Endodermal cell (in vitro differentiated cells): ENCODE results near the gene PIN4. TPM values are rescaled to one million over a fixed set of nuclear protein-coding genes. Genes with fewer than 3 reads are reported as not detected.
A peak's percentile ranks its signal among the peaks of the same experiment; 100 is the strongest.

Experiments
- DNase-seq: peaks from one replicate; pipeline ENCODE4 v3.0.0-alpha.2; 2017
- H3K27ac ChIP-seq: 2 replicates; pipeline ENCODE4 v1.5.1; 2013; ENCODE audit warnings: mild to moderate bottlenecking, low read depth, low read length, moderate library complexity
- H3K27me3 ChIP-seq: 2 replicates; pipeline ENCODE4 v1.6.1; 2013; ENCODE audit warnings: mild to moderate bottlenecking, low read length, moderate library complexity; ENCODE audit not compliant: insufficient read depth, control insufficient read depth, poor library complexity, severe bottlenecking
- H3K36me3 ChIP-seq: 2 replicates; pipeline ENCODE4 v1.7.0; 2013; ENCODE audit warnings: mild to moderate bottlenecking, low read length, moderate library complexity; ENCODE audit not compliant: control insufficient read depth, insufficient read depth
- H3K4me1 ChIP-seq: one replicate; pipeline ENCODE4 v1.7.0; 2013; ENCODE audit warnings: low read length; ENCODE audit not compliant: control insufficient read depth, insufficient read depth
- H3K4me3 ChIP-seq: 2 replicates; pipeline ENCODE4 v1.5.1; 2013; ENCODE audit warnings: mild to moderate bottlenecking, low read length, moderate library complexity
- H3K9ac ChIP-seq: 2 replicates; pipeline ENCODE4 v1.6.1; 2013; ENCODE audit warnings: mild to moderate bottlenecking, low read length, moderate library complexity; ENCODE audit not compliant: poor library complexity, severe bottlenecking; ENCODE audit errors: extremely low read depth
- H3K9me3 ChIP-seq: 2 replicates; pipeline ENCODE4 v1.6.1; 2013; ENCODE audit warnings: mild to moderate bottlenecking, low read length, moderate library complexity; ENCODE audit not compliant: control insufficient read depth
- H3K27ac Mint-ChIP-seq: 2 replicates; pipeline ENCODE4 v1.8.0; 2020; ENCODE audit warnings: mixed read lengths
- H3K27me3 Mint-ChIP-seq: 2 replicates; pipeline ENCODE4 v1.8.0; 2021; ENCODE audit warnings: mild to moderate bottlenecking, mixed read lengths; ENCODE audit not compliant: insufficient read depth
- H3K36me3 Mint-ChIP-seq: 2 replicates; pipeline ENCODE4 v1.8.0; 2020; ENCODE audit warnings: low read depth, mixed read lengths
- H3K4me1 Mint-ChIP-seq: 2 replicates; pipeline ENCODE4 v1.8.0; 2020; ENCODE audit warnings: mixed read lengths
- H3K4me3 Mint-ChIP-seq: 2 replicates; pipeline ENCODE4 v1.8.0; 2020; ENCODE audit warnings: mild to moderate bottlenecking, moderate library complexity, mixed read lengths
- H3K9me3 Mint-ChIP-seq: 2 replicates; pipeline ENCODE4 v1.8.0; 2020; ENCODE audit warnings: mild to moderate bottlenecking, mixed read lengths
- CTCF ChIP-seq: fragments of 200-600 bp; sonication (generic); conservative IDR thresholded peaks from 2 replicates; pipeline ENCODE4 v1.5.0; 2021; ENCODE audit warnings: antibody characterized with exemption, mild to moderate bottlenecking
- WGBS, 2 experiments: methylation state at CpG; one replicate each; pipeline versions ENCODE4 v1.1.5 to v1.1.7; 2013; ENCODE audit warnings: missing lambda C conversion rate in 2 of 2, mixed read lengths in 1 of 2; ENCODE audit not compliant: insufficient coverage in 1 of 2, insufficient read length in 1 of 2; 5-methylcytosine and 5-hydroxymethylcytosine counted together
- long read RNA-seq, 4 experiments: library from polyadenylated mRNA in 2 of 4; library from RNA in 1 of 4; library from capped mRNA in 1 of 4; stranded (forward) in 3 of 4; unstranded in 1 of 4; transcript quantifications; one replicate each; pipeline ENCODE4 v2.0.0, GENCODE V29; 2020 to 2021; ENCODE audit warnings: inconsistent platforms in 1 of 4
- polyA plus RNA-seq, 2 experiments: library from polyadenylated mRNA; stranded (reverse); fragments of 50-300 nt; gene quantifications; one replicate each; pipeline ENCODE4 v1.2.3, GENCODE V29; 2013
- total RNA-seq, 2 donors: library from RNA; stranded (reverse); fragmentation: NEBNext Ultra II Directional in 1 of 2; extraction: Animal tissue kit (Norgen Biotek cat#: 25700) in 1 of 2; gene quantifications; 2 replicates in 1 of 2; 3 replicates in 1 of 2; pipeline ENCODE4 v1.2.1, GENCODE V29; 2021

Gene PIN4
- total RNA-seq: 10 to 100 TPM; 16.6 to 17.2 TPM
- 27.2 TPM for polyA plus RNA-seq (2013, experiment 1 of 2)
- 28.5 TPM for polyA plus RNA-seq (2013, experiment 2 of 2)
- long read RNA-seq, experiment 1, transcript PIN4-203 (4 exons, 1,321 nt): major isoform, 16 of 26 reads
- long read RNA-seq, experiment 1, partial matches to known transcripts: 1 of 26 reads
- long read RNA-seq, experiment 1, other reads (novel, unspliced or antisense): 9 of 26 reads
- long read RNA-seq, experiment 2, transcript PIN4-203 (4 exons, 1,321 nt): major isoform, 19 of 33 reads
- long read RNA-seq, experiment 2, partial matches to known transcripts: 0 of 33 reads
- long read RNA-seq, experiment 2, other reads (novel, unspliced or antisense): 13 of 33 reads
- long read RNA-seq, experiment 3, transcript PIN4-203 (4 exons, 1,321 nt): major isoform, 31 of 46 reads
- long read RNA-seq, experiment 3, transcript PIN4-201 (3 exons, 1,780 nt): minor isoform, 12 of 46 reads
- long read RNA-seq, experiment 3, partial matches to known transcripts: 2 of 46 reads
- long read RNA-seq, experiment 3, other reads (novel, unspliced or antisense): 1 of 46 reads
- long read RNA-seq, experiment 4, partial matches to known transcripts: 1 of 9 reads
- long read RNA-seq, experiment 4, other reads (novel, unspliced or antisense): 6 of 9 reads

DNA sequence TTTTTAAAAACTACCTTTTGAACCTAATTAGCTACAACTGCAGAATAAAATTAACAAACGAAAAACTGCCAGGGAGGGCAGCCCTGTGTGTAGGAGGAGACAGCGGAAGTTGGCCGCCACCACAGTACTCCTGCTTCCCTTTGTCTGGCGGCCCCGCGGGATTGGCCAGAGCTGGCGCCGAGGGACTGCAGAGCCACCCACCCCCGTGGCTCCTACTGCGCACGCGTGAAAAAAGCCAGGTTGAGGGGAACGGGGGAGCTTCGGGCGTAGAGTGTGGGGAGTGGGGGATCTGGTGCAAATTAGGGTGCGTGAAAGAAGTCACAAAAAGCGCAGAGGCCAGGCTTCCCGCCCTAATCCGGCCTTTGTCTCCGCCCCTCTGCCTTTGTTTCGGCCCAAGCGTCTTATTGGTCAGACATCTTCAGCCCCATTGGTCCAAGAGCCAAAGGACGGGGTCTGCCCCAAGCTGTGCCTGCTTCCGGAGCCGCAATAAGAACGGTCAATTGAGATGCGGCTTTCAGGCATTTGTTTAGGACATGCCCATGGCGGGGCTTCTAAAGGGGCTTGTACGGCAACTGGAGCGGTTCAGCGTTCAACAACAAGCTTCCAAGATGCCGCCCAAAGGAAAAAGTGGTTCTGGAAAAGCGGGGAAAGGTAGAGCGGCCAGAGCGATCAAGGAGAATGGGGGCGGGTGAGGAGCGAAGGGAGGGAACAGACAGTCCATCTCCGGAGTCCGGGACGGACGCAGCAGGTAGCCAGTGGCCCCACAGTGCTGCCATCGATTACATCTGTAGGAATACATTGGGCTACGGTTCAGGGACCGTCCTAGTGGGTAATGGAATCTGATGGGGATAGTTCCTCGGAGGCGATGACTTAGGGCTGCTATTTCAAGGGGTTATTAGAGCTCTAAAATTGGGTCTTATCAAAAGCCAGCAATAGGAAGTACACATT, at the start of gene PIN4:
Gene PIN4 (plus strand): TSS at position 580 of the 948 bp plus-strand sequence. CDS start 29 bp downstream, at position 609.
- Histone ChIP-seq H3K27me3 (no peaks in the 10 kb centered on the region), H3K27ac (peak within 1 kb of the TSS; percentile 97), H3K4me1 (no peaks in the 10 kb centered on the region), H3K9me3 (no peaks in the 10 kb centered on the region), H3K9ac (peak within 1 kb of the TSS; percentile 83), H3K4me3 (peak within 1 kb of the TSS; percentile 93), H3K36me3 (peaks cover 5% of the 10 kb centered on the region)
- Mint-ChIP-seq H3K27me3 (no peaks in the 10 kb centered on the region), H3K27ac (no peak within 1 kb of the TSS), H3K9me3 (peaks cover 36% of the 10 kb centered on the region), H3K4me1 (no peaks in the 10 kb centered on the region), H3K36me3 (peaks cover 9% of the 10 kb centered on the region), H3K4me3 (no peak within 1 kb of the TSS)
- WGBS, 2 experiments: 0% methylated on average over 6 to 45 of the region's 46 CpGs
- peak; percentile 94 for DNase-seq
- TF ChIP-seq CTCF: no peak

DNA sequence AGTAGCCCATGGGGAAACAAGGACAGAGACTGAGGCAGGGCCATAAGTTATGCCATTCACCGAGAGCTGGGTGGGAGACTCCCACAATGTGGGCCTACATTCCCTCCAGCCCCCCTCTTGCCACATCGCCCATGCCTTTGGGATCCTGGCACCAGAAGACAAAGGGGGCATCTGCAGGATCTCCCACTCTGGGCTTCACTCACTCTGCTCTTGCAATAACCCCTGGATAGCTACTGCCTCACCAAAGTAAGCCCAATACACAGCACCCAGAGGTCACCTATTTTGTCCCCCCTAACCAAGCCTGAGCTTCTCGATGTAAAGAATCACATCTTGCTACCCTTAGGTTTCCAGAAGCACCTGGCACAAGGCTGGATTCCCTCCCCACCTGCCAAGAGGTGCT, 49.1 kb upstream of the PIN4 start:
- H3K4me3 Mint-ChIP-seq: peak overlapping the region; percentile 58
- Histone ChIP-seq H3K27ac (peak overlapping the region; percentile 44), H3K4me3 (peak overlapping the region; percentile 60), H3K36me3 (no peaks in the 10 kb centered on the region), H3K27me3 (peaks cover 15% of the 10 kb centered on the region), H3K9ac (no peak overlapping the region), H3K9me3 (no peaks in the 10 kb centered on the region), H3K4me1 (no peaks in the 10 kb centered on the region)
- peaks cover 20% of the 10 kb centered on the region for H3K36me3 Mint-ChIP-seq
- H3K27ac Mint-ChIP-seq: no peak overlapping the region
- peaks cover 69% of the 10 kb centered on the region for H3K9me3 Mint-ChIP-seq
- WGBS, 2 experiments: 95% methylated on average over 3 of the region's 3 CpGs; no CpG with 5 or more reads in 1 of the 2 experiments
- no peak for DNase-seq
- H3K4me1 Mint-ChIP-seq: no peaks in the 10 kb centered on the region
- no peak for TF ChIP-seq CTCF
- H3K27me3 Mint-ChIP-seq: peaks cover 24% of the 10 kb centered on the region
